NCI-H2227 (cell line): ENCODE measurements around the gene DUSP6.
A peak's percentile ranks its signal among the peaks of the same experiment; 100 is the strongest.
"Not testable (repeated sequence)": the region's sequence is repeated elsewhere in the genome, so short reads cannot be mapped to it uniquely, and the experiment has no call there.

ENCODE experiments used
- DNase-seq: peaks from one replicate; lab custom pipeline; 2025; ENCODE audit not compliant: unreplicated experiment; lab: John Stamatoyannopoulos, UW

DUSP6 gene

DNA sequence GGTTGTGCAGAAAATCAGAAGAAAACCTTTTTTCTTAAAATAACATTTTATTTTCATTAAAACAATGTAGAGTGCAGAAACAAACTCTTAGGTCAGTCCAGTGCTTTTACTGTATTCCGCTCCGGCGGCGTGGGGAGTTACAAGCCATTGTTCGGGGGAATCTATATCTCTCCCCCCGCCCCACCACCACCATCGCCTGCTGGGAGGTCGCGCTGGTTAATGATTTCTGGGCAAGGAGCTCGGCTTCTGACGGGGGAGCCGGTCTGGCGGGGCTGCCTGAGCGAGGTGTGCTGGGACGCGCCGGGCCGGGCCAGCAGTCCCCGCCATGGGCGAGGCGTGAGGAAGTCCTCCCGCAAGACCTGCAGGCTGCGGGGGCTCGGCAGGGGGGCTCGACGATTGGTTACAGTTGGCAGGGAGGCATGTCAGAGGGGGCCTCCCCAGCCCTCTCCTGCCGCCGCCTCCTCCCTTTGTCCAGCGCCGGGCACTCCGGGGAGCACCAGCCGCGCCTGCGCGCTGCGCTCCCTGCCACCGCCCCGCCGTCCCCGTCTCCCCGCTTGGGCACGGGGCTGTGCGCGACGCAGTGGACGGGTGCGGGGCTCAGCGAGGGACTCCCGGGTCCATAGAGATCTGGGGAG lies 1.0 kb upstream of the DUSP6 start:
- peak; percentile 87 for DNase-seq

DNA sequence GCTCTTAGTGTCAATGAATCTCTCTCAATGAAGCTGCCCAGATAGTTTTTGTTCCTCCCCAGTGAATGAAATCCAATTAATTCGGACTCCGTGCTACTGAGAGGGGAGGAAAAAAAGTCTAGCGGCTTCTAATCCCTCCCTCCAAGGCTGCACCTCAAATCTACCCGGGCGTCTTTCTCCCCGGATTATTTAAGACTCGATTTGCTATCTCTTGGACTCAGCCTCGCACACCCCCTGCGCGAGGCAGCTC lies 134 bp downstream of the DUSP6 start:
- no peak for DNase-seq

DNA sequence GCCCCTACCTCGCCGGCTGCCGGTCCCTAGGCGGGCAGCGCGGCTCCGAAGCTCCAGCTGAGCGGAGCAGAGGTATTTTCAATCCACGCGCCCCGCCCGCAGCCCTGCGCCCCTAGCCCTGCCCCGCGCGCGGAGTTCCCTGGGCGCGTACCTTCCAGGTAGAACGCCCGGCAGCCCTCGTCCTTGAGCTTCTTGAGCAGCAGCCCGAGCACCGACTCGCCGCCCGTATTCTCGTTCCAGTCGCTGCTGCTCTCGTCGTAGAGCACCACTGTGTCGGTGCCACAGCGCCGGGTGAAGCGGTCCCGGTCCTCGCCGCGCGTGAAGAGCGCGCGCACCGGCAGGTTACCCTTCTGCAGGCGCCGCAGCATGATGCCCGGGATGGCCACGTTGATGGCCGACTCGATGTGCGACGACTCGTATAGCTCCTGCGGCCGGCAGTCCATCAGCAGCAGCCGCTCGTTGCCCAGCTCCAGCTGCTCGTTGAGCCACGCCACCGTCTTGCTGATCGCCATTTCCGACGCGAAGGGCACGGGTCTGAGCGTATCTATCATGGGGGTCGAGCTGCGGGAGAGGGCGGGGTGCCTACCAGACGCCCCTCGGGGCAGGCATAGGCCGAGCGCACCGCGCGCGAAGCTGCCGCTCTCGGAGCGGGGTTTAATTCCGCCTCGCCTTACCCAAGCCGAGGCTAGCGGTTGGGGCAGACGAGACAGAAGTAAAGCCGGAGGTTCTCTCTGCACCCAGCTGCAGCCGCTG lies 636 bp downstream of the DUSP6 start:
- peak; percentile 77 for DNase-seq

- DNase-seq: no peak
Observed at GRCh38 chr12:89350630-89351488, 1.4 kb downstream of the DUSP6 start.

DNA sequence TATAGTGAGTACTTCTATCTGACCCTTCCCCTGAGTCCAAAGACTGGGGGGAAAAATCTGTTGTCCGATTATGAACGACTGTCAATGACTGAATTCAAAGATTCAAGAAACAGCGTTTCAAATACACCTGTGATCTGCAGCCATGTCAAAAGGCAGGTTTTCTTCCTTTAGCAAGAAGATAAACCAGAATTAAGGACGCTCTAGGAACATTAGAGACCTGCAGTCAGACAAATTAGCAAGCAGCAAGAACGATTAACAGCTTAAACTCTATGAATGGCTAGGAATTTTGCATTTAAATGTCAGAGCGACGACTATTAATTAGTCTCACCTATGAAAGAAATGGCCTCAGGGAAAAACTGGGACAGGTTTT lies 2.1 kb downstream of the DUSP6 start:
- no peak for DNase-seq

- DNase-seq: no peak
Observed at GRCh38 chr12:89349814-89350213, 2.5 kb downstream of the DUSP6 start.

DNA sequence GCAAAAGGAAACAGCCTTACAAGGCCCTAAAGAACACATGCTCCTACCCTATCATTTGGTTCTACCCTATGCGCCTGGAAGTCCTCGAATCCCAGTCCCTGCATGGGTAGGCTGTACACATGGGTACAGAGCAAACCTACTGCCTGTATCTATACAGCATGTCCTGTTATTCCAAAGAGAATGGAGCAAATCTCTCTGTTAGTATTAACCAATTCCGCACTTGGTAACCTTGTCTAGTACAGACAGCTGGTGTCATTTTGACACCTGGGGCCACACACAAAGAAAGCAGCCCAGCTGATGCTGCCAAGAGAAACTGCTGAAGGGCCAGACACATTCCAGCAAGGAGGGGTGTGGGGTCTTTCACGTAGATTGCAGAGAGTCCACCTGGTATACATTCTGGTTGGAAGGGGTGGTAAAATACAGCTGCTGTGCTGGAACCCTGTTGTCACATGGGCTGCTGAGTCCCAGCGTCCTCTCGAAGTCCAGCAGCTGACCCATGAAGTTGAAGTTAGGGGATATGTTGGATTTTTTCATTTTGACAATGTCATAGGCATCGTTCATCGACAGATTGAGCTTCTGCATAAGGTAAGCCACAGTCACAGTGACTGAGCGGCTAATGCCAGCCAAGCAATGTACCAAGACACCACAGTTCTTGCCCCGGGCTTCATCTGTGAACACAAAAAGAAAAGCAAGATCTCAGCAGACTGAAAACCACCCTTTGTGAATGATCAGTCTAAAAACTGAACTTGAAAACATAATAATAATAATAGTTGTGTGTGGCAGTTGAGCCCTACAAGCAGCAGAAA lies 3.2 kb downstream of the DUSP6 start:
- no peak for DNase-seq

GRCh38 chr12:89347325-89347829 lies 4.9 kb downstream of the DUSP6 start:
- no peak for DNase-seq

DNA sequence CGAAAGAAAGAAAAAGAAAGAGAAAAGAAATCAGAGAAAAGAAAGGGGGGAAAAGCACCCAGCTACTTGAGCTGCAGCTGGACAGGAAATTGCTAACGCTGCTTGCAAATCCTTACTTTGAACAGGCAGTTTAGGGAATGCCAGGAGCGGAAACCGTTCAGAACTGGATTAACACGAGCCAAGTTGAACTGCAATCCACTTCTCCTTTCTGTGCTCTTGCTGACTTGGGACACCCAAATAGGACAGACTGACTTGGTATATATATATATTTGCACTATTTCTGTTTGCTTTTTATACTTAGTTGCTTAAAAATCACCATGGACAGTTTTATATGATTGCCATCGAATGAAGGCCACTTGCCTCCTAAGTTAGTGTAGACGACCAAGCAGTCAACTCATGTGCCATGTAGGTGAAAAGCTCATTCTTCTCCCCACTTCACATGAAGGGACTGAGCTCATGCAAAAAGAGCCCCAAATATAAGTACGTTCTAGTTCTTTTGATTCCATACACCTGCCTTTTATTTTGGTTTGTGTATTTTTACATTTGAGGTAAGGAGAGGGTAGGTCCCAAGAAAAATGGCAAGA lies 5.5 kb downstream of the DUSP6 start:
- peak; percentile 62 for DNase-seq

GRCh38 chr12:89345830-89346740 lies 6.2 kb downstream of the DUSP6 start:
- peak; percentile 93 for DNase-seq

DNA sequence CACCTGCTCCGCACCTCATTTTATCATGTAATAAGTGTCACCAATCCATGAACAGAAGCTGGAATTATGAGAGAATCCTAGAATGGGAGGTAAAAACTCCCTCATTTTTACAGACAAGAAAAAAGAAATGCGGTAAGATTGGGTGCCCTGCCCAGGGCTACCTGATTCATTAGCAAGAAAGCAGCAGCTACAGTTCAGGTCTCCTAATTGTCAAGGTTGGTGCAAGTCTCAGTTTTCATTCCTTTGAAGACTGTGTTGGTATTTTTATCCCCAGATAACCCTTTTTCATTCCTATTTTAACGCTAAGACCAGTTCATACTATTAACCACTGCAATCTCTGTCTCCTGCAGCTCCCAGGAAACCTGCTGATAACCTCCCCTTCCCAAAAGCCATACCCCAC lies 6.9 kb downstream of the DUSP6 start:
- DNase-seq: no peak

GRCh38 chr12:89344862-89345202 lies 7.5 kb downstream of the DUSP6 start:
- DNase-seq: no peak

- DNase-seq: no peak
Observed at GRCh38 chr12:89344043-89344861, 8.0 kb downstream of the DUSP6 start.

- DNase-seq: no peak
Observed at GRCh38 chr12:89343127-89343526, 9.2 kb downstream of the DUSP6 start.

DNA sequence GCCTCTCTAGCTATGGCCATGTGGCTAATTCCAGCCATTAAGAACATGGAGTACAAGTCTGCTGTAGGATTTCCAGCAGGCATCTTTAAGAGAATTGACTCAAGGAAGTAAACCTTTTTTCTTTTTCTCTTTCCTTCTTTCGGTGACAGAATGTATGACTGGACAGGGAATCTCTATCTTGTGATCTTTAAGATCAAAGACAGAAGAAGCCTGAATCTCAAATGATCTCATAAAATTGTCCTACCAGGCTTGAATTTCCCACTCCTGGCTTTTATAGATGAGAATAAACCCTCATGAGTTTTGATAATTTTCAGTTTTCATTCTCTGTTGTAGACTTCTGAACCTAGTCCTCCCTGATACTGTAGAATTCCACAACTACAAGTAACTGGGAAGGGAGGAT lies 11.4 kb downstream of the DUSP6 start:
- no peak for DNase-seq

DNA sequence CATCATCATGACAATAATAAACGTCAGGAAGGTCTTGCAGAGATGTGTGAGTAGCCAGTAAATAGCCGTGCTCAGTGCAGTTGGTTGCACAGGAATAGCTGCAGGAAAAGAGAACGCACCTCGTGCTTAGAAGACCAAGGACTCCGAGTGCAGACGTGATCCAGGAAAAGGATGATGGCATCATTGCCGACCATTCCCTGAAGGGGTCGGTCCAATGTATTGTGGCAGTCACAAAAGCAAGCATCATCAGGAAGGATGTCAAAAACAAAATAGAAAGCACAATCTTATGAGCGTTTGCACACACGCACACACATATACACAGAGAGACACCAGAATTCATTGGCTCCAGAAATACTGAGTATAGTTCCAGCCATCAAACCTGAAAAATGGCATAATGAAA lies 12.8 kb downstream of the DUSP6 start:
- DNase-seq: no peak

- DNase-seq: not testable (repeated sequence)
Observed at GRCh38 chr12:89337136-89337535, 15.2 kb downstream of the DUSP6 start.

DNA sequence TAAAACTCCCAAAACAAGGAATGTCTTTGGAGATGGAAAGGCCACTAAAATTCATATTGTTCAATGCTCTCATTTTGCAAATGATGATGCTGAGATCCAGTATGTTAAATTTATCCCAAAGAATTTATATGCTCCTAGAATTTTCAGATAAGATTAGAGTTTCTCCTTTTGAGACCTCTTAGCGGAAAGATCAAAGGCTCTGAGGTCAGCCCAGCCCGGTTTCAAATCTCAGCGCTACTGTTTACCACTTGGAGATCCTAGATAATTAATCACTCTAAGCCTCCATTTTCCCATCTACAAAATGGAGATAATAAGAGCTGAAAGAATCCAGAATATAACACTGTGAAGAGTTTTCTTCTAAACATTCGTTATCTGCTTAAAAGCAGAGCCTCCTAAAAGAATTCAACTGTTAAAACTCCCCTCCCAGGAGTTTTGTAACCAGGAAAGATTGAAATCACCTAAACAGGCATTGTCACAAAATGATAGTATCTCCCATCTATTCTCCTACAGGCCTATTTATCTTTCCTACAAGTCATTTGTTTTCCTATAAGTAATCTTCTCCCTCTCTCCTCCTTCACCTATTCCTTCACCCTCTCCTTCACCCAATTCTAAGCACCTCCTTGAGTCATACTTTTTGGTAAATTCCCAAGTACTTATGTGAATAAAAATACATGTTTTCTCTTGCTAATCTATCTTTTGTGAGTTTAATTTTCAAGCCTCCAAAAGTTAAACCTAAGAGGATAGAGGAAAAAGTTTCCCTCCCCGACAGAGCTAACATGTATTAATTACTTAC lies 16.7 kb downstream of the DUSP6 start:
- DNase-seq: no peak
